Thoracic aorta (tissue), 2 donors: ENCODE results near the gene PVALEF. TPM values are rescaled to one million over a fixed set of nuclear protein-coding genes. Genes with fewer than 3 reads are reported as not detected.

ENCODE experiments used
- ATAC-seq: fragments of 150-250 bp; one replicate; pipeline ENCODE4 v1.8.0; 2017; ENCODE audit warnings: low read depth; ENCODE audit not compliant: insufficient number of reproducible peaks, low FRiP score
- DNase-seq: peaks from one replicate; pipeline ENCODE4 v3.0.0-alpha.2; 2020; ENCODE audit warnings: low spot score
- H3K27ac ChIP-seq, 2 donors: fragments of 200-600 bp; sonication (generic); 1 replicate in 1 of 2; 2 replicates in 1 of 2; pipeline ENCODE4 v1.5.1; 2016; ENCODE audit warnings: mild to moderate bottlenecking in 2 of 2, moderate library complexity in 2 of 2
- H3K27me3 ChIP-seq: fragments of 200-600 bp; sonication (generic); replicated peaks from 2 replicates; pipeline ENCODE4 v1.6.0; 2016; ENCODE audit warnings: mild to moderate bottlenecking; ENCODE audit not compliant: insufficient read depth
- H3K36me3 ChIP-seq: fragments of 200-600 bp; sonication (generic); one replicate; pipeline ENCODE4 v1.5.1; 2016
- H3K4me1 ChIP-seq, 2 donors: fragments of 200-600 bp; sonication (generic); 1 replicate in 1 of 2; 2 replicates in 1 of 2; pipeline versions ENCODE4 v1.5.1 to v1.6.0; 2016; ENCODE audit warnings: low read depth in 2 of 2, mild to moderate bottlenecking in 1 of 2; ENCODE audit not compliant: control insufficient read depth in 1 of 2
- H3K4me3 ChIP-seq: fragments of 200-600 bp; sonication (generic); 2 replicates; pipeline ENCODE4 v1.5.1; 2016; ENCODE audit warnings: mild to moderate bottlenecking
- H3K9me3 ChIP-seq: fragments of 200-600 bp; sonication (generic); 2 replicates; pipeline ENCODE4 v1.5.1; 2016
- total RNA-seq, 2 donors: library from RNA; depleted of rRNA; stranded (reverse); fragments of >200 nt; gene quantifications; one replicate each; pipeline versions ENCODE4 v1.1.0 to v1.2.3, GENCODE V29; 2016
- TF ChIP-seq, protein P1 (sequence below): fragments of 200-600 bp; sonication (generic); IDR thresholded peaks from one replicate; pipeline ENCODE4 v1.5.1; 2019; ENCODE audit warnings: antibody characterized with exemption

Gene PVALEF
- total RNA-seq, 2 donors from 2014 or later = not detected

DNA sequence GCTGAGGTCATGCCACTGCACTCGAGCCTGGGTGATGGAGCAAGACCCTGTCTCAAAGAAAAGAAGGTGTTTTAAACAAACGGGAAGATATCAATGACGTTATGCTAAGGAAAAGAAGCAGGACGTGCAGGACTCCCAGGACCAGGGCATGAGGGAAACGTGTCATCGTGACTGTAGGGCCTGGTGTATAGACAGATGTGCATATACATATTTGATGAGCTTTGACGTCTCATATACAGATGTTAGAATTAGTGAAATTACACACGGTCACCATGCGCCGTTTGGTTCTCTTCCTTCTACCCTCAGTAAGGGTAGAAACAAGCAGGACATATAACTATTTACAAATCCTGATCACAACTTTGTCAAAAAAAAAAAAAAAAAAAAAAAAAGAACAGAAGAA, 17.6 kb upstream of the PVALEF start:
- Histone ChIP-seq H3K4me1 (peaks cover 0 to 4% of the 10 kb centered on the region in 2 donors), H3K4me3 (no peak overlapping the region), H3K27ac (no peak overlapping the region), H3K27me3 (no peaks in the 10 kb centered on the region), H3K9me3 (no peaks in the 10 kb centered on the region), H3K36me3 (no peaks in the 10 kb centered on the region)
- ATAC-seq (no peak), DNase-seq (no peak)
- TF ChIP-seq, protein P1, sequence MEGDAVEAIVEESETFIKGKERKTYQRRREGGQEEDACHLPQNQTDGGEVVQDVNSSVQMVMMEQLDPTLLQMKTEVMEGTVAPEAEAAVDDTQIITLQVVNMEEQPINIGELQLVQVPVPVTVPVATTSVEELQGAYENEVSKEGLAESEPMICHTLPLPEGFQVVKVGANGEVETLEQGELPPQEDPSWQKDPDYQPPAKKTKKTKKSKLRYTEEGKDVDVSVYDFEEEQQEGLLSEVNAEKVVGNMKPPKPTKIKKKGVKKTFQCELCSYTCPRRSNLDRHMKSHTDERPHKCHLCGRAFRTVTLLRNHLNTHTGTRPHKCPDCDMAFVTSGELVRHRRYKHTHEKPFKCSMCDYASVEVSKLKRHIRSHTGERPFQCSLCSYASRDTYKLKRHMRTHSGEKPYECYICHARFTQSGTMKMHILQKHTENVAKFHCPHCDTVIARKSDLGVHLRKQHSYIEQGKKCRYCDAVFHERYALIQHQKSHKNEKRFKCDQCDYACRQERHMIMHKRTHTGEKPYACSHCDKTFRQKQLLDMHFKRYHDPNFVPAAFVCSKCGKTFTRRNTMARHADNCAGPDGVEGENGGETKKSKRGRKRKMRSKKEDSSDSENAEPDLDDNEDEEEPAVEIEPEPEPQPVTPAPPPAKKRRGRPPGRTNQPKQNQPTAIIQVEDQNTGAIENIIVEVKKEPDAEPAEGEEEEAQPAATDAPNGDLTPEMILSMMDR = no peak

DNA sequence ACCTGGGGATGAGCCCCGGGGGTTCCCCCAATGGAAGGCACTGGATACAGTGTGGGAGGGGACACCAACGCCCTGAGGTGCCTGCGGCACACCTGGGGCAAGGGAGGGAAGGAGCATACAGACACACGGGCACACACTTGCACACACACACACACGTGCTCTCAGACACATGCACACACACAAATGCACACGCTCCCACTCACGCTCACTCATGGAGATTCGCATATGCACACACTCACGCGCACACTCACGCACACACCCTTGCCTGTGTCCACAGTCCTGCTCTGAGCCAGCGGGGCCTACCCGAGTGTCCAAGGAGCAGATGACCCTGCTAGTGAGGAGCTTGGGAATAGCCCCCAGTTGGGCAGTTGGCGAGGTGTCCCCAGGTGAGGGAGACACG, 16.7 kb upstream of the PVALEF start:
- no peaks in the 10 kb centered on the region for H3K27me3 ChIP-seq
- H3K4me1 ChIP-seq = no peaks in the 10 kb centered on the region
- H3K36me3 ChIP-seq = no peaks in the 10 kb centered on the region
- TF ChIP-seq, protein P1 = no peak
- H3K4me3 ChIP-seq = no peak overlapping the region
- no peak overlapping the region for H3K27ac ChIP-seq
- H3K9me3 ChIP-seq = no peaks in the 10 kb centered on the region
- ATAC-seq = no peak
- no peak for DNase-seq

DNA sequence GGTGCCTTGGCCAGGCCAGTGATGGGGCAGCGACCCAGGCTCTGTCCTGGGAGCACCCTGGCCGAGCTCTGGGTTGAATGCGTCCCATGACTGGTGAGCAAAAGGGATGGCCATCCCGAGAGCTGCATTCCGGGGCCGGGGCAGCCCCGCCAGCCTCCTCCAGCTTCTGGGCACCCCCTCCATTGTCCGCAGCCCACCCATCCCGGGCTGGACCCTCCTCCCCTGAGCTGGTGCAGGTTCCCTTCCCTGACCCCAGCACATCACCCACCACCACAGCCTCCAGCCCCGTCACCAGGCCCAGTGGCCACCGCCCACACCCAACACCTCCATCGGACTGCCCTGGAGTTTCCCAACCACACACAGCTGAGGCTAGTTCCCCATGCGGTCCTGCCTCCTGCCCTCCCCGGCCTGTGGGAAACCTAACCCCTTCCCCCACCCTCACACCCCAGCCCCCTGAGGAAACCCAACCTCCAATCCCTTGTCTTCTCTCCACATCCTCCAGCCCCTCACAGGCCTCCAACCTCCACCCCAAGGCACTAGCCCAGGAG, 16.2 kb upstream of the PVALEF start:
- no peak overlapping the region for H3K27ac ChIP-seq
- no peaks in the 10 kb centered on the region for H3K36me3 ChIP-seq
- H3K4me1 ChIP-seq = no peaks in the 10 kb centered on the region
- H3K27me3 ChIP-seq = no peaks in the 10 kb centered on the region
- no peak overlapping the region for H3K4me3 ChIP-seq
- DNase-seq = no peak
- TF ChIP-seq, protein P1 = no peak
- ATAC-seq = no peak
- no peaks in the 10 kb centered on the region for H3K9me3 ChIP-seq

DNA sequence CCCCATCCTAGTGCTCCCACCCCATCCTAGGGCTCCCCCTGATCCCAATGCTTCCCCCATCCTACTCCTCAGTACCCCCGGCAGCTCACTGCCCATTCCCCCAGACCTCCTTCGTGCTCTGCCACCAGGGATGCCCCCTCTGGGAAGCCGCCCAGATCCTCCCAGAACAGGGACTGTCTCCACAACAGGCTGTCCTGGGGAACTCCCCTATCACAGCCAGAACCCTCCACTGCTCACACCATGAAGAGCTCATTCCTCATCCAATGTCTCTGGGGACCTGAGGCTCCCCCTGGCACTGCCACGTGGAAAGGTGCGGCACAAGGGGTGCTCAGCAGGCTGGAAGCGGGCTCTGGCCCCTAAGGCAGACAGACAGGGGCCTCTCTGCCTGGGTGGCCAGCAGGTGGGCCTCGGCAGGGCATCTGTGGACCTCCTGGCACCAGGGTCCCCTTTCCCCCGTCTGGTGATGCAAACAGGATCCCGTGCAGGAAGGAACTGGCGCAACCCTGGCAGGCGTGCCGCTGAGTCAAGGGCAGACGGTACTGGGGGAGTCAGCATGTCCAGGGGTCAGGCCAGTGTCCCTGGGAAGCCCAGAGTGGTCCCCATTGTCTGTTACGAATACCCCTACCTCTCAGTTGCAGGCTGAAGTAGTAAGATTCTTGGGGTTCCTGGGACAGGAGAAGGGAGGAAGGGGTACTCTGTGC, 14.8 kb upstream of the PVALEF start:
- TF ChIP-seq, protein P1 = no peak
- no peaks in the 10 kb centered on the region for H3K4me1 ChIP-seq
- H3K27me3 ChIP-seq = no peaks in the 10 kb centered on the region
- H3K36me3 ChIP-seq = no peaks in the 10 kb centered on the region
- no peaks in the 10 kb centered on the region for H3K9me3 ChIP-seq
- H3K27ac ChIP-seq = no peak overlapping the region
- ATAC-seq (no peak), DNase-seq (no peak)
- no peak overlapping the region for H3K4me3 ChIP-seq

DNA sequence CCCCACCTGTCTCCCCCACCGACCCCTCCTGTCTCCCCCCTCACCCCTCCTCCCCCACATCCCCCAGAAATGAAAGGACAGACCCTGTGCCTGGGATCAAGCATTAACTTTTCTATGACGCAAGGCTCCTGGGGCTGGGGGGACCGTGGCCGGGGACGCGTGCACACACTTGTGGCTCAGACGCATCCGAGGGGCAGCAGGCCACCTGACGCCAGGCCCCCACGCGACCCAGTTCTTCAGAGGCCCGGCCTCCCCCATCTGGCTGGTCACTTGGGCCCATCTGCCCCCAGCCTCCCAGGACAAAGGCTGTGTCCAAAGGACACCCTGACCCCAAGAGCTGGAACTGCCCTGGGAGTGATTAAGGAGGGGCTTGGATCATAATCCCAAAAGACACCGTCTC, 14.0 kb upstream of the PVALEF start:
- no peaks in the 10 kb centered on the region for H3K4me1 ChIP-seq
- no peak for DNase-seq
- H3K9me3 ChIP-seq = no peaks in the 10 kb centered on the region
- H3K36me3 ChIP-seq = no peaks in the 10 kb centered on the region
- no peak for ATAC-seq
- no peak overlapping the region for H3K27ac ChIP-seq
- TF ChIP-seq, protein P1 = no peak
- H3K4me3 ChIP-seq = no peak overlapping the region
- no peaks in the 10 kb centered on the region for H3K27me3 ChIP-seq
